ENCODE data around the gene AQP6.

The AQP6 gene

DNA sequence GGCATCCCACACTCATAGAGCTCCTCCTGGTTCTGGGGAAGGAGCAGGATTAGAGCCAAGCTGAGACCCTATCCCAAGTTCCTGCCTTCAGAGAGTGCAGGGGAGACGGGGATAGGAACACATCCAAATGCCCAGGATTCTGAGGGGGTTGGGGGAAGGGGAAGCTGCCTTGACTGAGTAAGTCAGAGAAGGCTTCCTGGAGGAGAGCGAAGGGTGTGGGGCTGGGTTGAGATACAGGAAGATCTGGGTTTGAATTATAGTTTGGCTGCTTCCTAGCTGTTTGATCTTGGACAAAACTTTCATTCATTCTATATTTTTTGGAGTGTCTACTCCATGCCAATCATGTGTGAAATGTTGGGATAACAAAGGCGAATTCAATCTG lies 30.2 kb upstream of the AQP6 start:
- TF ChIP-seq ZC3H10 (CRISPR knock-in tag; IDR thresholded peaks at IDR 0.05) (no peak), ESRRG (CRISPR knock-in tag; IDR thresholded peaks at IDR 0.05) (no peak)
- ATAC-seq, result no peak

DNA sequence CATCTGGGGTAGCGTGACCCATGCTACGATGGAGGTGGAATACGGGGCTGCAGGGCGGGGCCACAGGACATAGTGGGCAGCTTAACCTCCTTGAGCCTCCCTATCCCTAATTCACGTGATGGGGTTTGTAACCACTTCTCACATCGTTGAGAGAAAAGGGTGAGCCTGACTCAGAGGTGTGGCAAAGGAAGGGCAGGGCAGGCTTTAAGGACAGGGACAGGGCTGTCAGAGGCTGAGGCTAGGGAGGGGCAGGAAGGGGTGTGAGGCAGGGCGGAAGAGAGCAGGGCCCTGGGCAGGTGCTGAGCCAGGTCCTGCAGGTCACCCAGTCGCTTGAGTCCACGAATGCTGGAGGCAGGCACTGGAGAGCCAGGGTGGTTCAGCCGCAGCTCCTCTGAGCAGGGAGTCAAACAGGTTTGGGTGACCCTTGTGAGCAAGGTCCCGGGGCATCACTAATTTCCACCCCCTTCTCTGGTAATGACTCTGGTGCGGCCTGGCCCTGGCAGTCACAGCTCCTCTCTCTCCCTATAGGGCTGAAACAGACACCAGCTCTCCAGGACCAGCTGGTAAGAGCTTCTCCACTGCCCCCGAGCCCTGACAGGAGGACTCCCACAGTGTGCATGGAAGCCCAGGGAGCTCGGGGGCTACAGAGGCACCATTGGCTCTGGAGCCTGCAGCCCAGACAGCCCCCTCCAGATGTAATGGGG lies 29.7 kb upstream of the AQP6 start:
- no peak for ATAC-seq
- TF ChIP-seq ZNF70 (CRISPR knock-in tag; IDR thresholded peaks at IDR 0.05) (no peak), ARNTL (CRISPR knock-in tag; IDR thresholded peaks at IDR 0.05; ENCODE audit: borderline replicate concordance, low read depth) (no peak), TOX (CRISPR knock-in tag; IDR thresholded peaks at IDR 0.05; ENCODE audit: borderline replicate concordance) (no peak), ZC3H10 (CRISPR knock-in tag; IDR thresholded peaks at IDR 0.05) (no peak), PPARA (CRISPR knock-in tag; IDR thresholded peaks at IDR 0.05; ENCODE audit: borderline replicate concordance) (no peak), BACH2 (CRISPR knock-in tag; IDR thresholded peaks at IDR 0.05; ENCODE audit: borderline replicate concordance) (no peak), RARB (CRISPR knock-in tag; IDR thresholded peaks at IDR 0.05) (no peak), ZFP3 (CRISPR knock-in tag; IDR thresholded peaks at IDR 0.05) (no peak), ISL1 (CRISPR knock-in tag; IDR thresholded peaks at IDR 0.05) (no peak), OSR1 (CRISPR knock-in tag; IDR thresholded peaks at IDR 0.05) (no peak), SNAI2 (CRISPR knock-in tag; IDR thresholded peaks at IDR 0.05) (no peak), TCF4 (CRISPR knock-in tag; IDR thresholded peaks at IDR 0.05; ENCODE audit: borderline replicate concordance) (no peak)
- TF ChIP-seq, protein P1, sequence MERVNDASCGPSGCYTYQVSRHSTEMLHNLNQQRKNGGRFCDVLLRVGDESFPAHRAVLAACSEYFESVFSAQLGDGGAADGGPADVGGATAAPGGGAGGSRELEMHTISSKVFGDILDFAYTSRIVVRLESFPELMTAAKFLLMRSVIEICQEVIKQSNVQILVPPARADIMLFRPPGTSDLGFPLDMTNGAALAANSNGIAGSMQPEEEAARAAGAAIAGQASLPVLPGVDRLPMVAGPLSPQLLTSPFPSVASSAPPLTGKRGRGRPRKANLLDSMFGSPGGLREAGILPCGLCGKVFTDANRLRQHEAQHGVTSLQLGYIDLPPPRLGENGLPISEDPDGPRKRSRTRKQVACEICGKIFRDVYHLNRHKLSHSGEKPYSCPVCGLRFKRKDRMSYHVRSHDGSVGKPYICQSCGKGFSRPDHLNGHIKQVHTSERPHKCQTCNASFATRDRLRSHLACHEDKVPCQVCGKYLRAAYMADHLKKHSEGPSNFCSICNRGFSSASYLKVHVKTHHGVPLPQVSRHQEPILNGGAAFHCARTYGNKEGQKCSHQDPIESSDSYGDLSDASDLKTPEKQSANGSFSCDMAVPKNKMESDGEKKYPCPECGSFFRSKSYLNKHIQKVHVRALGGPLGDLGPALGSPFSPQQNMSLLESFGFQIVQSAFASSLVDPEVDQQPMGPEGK (CRISPR knock-in tag; IDR thresholded peaks at IDR 0.05; ENCODE audit: borderline replicate concordance), result no peak
- TF ChIP-seq, protein P2, sequence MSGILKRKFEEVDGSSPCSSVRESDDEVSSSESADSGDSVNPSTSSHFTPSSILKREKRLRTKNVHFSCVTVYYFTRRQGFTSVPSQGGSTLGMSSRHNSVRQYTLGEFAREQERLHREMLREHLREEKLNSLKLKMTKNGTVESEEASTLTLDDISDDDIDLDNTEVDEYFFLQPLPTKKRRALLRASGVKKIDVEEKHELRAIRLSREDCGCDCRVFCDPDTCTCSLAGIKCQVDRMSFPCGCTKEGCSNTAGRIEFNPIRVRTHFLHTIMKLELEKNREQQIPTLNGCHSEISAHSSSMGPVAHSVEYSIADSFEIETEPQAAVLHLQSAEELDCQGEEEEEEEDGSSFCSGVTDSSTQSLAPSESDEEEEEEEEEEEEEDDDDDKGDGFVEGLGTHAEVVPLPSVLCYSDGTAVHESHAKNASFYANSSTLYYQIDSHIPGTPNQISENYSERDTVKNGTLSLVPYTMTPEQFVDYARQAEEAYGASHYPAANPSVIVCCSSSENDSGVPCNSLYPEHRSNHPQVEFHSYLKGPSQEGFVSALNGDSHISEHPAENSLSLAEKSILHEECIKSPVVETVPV (CRISPR knock-in tag; IDR thresholded peaks at IDR 0.05), result no peak

DNA sequence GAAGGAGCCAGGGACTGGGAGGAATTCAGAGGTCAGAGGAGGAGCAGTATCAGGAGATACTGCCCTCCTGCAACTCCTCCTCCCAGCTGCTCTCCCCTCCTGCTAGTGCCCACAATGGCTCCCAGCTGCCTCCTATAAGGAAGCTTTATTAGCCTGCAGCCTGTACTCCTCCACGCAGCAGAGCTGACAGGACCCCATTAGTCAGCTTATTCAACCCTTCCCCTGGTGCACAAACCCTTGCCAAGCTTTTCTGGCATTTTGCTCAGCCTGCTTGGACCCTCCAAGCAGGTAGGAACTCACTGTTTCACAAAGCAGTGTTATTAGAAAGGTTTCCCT lies 29.2 kb upstream of the AQP6 start:
- no peak for ATAC-seq
- TF ChIP-seq PPARA (CRISPR knock-in tag; IDR thresholded peaks at IDR 0.05; ENCODE audit: borderline replicate concordance) (no peak), BACH2 (CRISPR knock-in tag; IDR thresholded peaks at IDR 0.05; ENCODE audit: borderline replicate concordance) (no peak), ZNF70 (CRISPR knock-in tag; IDR thresholded peaks at IDR 0.05) (no peak), ZFP3 (CRISPR knock-in tag; IDR thresholded peaks at IDR 0.05) (no peak), OSR1 (CRISPR knock-in tag; IDR thresholded peaks at IDR 0.05) (no peak), TCF4 (CRISPR knock-in tag; IDR thresholded peaks at IDR 0.05; ENCODE audit: borderline replicate concordance) (no peak), ZFP30 (CRISPR knock-in tag; IDR thresholded peaks at IDR 0.05) (no peak), RARB (CRISPR knock-in tag; IDR thresholded peaks at IDR 0.05) (no peak), ZNF565 (CRISPR knock-in tag; conservative IDR thresholded peaks at IDR 0.05; ENCODE audit: low read depth) (no peak), ARNTL (CRISPR knock-in tag; IDR thresholded peaks at IDR 0.05; ENCODE audit: borderline replicate concordance, low read depth) (no peak), SNAI2 (CRISPR knock-in tag; IDR thresholded peaks at IDR 0.05) (no peak), ZC3H10 (CRISPR knock-in tag; IDR thresholded peaks at IDR 0.05) (no peak), ISL1 (CRISPR knock-in tag; IDR thresholded peaks at IDR 0.05) (no peak), GLIS3 (CRISPR knock-in tag; IDR thresholded peaks at IDR 0.05) (no peak), CSDC2 (CRISPR knock-in tag; IDR thresholded peaks at IDR 0.05) (no peak)
- TF ChIP-seq, protein P3, sequence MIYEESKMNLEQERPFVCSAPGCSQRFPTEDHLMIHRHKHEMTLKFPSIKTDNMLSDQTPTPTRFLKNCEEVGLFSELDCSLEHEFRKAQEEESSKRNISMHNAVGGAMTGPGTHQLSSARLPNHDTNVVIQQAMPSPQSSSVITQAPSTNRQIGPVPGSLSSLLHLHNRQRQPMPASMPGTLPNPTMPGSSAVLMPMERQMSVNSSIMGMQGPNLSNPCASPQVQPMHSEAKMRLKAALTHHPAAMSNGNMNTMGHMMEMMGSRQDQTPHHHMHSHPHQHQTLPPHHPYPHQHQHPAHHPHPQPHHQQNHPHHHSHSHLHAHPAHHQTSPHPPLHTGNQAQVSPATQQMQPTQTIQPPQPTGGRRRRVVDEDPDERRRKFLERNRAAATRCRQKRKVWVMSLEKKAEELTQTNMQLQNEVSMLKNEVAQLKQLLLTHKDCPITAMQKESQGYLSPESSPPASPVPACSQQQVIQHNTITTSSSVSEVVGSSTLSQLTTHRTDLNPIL (CRISPR knock-in tag; IDR thresholded peaks at IDR 0.05; ENCODE audit: low read depth), result no peak
- TF ChIP-seq, protein P4, sequence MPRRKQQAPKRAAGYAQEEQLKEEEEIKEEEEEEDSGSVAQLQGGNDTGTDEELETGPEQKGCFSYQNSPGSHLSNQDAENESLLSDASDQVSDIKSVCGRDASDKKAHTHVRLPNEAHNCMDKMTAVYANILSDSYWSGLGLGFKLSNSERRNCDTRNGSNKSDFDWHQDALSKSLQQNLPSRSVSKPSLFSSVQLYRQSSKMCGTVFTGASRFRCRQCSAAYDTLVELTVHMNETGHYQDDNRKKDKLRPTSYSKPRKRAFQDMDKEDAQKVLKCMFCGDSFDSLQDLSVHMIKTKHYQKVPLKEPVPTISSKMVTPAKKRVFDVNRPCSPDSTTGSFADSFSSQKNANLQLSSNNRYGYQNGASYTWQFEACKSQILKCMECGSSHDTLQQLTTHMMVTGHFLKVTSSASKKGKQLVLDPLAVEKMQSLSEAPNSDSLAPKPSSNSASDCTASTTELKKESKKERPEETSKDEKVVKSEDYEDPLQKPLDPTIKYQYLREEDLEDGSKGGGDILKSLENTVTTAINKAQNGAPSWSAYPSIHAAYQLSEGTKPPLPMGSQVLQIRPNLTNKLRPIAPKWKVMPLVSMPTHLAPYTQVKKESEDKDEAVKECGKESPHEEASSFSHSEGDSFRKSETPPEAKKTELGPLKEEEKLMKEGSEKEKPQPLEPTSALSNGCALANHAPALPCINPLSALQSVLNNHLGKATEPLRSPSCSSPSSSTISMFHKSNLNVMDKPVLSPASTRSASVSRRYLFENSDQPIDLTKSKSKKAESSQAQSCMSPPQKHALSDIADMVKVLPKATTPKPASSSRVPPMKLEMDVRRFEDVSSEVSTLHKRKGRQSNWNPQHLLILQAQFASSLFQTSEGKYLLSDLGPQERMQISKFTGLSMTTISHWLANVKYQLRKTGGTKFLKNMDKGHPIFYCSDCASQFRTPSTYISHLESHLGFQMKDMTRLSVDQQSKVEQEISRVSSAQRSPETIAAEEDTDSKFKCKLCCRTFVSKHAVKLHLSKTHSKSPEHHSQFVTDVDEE (CRISPR knock-in tag; IDR thresholded peaks at IDR 0.05), result no peak
- TF ChIP-seq, protein P5, sequence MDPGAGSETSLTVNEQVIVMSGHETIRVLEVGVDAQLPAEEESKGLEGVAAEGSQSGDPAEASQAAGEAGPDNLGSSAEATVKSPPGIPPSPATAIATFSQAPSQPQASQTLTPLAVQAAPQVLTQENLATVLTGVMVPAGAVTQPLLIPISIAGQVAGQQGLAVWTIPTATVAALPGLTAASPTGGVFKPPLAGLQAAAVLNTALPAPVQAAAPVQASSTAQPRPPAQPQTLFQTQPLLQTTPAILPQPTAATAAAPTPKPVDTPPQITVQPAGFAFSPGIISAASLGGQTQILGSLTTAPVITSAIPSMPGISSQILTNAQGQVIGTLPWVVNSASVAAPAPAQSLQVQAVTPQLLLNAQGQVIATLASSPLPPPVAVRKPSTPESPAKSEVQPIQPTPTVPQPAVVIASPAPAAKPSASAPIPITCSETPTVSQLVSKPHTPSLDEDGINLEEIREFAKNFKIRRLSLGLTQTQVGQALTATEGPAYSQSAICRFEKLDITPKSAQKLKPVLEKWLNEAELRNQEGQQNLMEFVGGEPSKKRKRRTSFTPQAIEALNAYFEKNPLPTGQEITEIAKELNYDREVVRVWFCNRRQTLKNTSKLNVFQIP (CRISPR knock-in tag; IDR thresholded peaks at IDR 0.05; ENCODE audit: borderline replicate concordance, low read depth), result no peak
- TF ChIP-seq, protein P1 (CRISPR knock-in tag; IDR thresholded peaks at IDR 0.05; ENCODE audit: borderline replicate concordance), result no peak
